HEK293 (cell line): ENCODE data around the gene GUK1.
A peak's percentile ranks its signal among the peaks of the same experiment; 100 is the strongest.

Experiments used
- CTCF ChIA-PET: fragments of 350-600 bp; formaldehyde crosslinking; extraction: SDS; loops from one replicate; lab custom pipeline; 2021; ENCODE audit warnings: antibody characterized with exemption; lab: Yijun Ruan, JAX
- POLR2A ChIA-PET: fragments of 300-600 bp; formaldehyde crosslinking; extraction: SDS; loops from one replicate; lab custom pipeline; 2020; ENCODE audit warnings: antibody characterized with exemption, inconsistent platforms; lab: Yijun Ruan, JAX
- H3K27ac ChIP-seq: fragments of 200-500 bp; sonication (Bioruptor generic); 2 replicates; pipeline ENCODE4 v1.5.1; 2014; ENCODE audit warnings: low read depth, low read length, control low read depth, inconsistent platforms; ENCODE audit errors: extremely low read depth
- H3K36me3 ChIP-seq, 2 experiments: fragments of 200-500 bp in 1 of 2; sonication (Bioruptor generic) in 1 of 2; 1 replicate in 1 of 2; 2 replicates in 1 of 2; pipeline ENCODE4 v1.5.1; 2014 to 2017; ENCODE audit warnings: inconsistent platforms in 2 of 2, low read length in 2 of 2; ENCODE audit not compliant: control insufficient read depth in 2 of 2, insufficient read depth in 1 of 2
- H3K4me1 ChIP-seq: fragments of 200-500 bp; sonication (Bioruptor generic); 2 replicates; pipeline ENCODE4 v1.5.1; 2014; ENCODE audit warnings: mild to moderate bottlenecking, low read length, inconsistent platforms; ENCODE audit not compliant: control insufficient read depth, insufficient read depth
- H3K4me3 ChIP-seq: 2 replicates; pipeline ENCODE4 v1.5.1; 2011; ENCODE audit warnings: low read depth, mild to moderate bottlenecking, control low read depth, low read length, moderate library complexity
- H3K9me3 ChIP-seq: fragments of 200-500 bp; sonication (Bioruptor generic); 2 replicates; pipeline ENCODE4 v1.5.1; 2014; ENCODE audit warnings: low read depth, low read length, inconsistent platforms; ENCODE audit not compliant: control insufficient read depth, insufficient read depth
- BCL11B ChIP-seq: fragments of 450-650 bp; formaldehyde crosslinking; IDR thresholded peaks from 2 replicates; pipeline ENCODE4 v1.5.1; 2016; ENCODE audit warnings: low read depth, missing biosample characterization, missing genetic modification characterization
- EGR2 ChIP-seq: fragments of 450-650 bp; formaldehyde crosslinking; IDR thresholded peaks from 2 replicates; pipeline ENCODE4 v1.5.1; 2016; ENCODE audit warnings: low read depth, missing biosample characterization, missing genetic modification characterization
- ELK4 ChIP-seq: IDR thresholded peaks from 2 replicates; pipeline ENCODE4 v1.6.1; 2011; ENCODE audit warnings: mild to moderate bottlenecking, low read depth, low read length, borderline replicate concordance
- GLIS2 ChIP-seq: fragments of 450-650 bp; formaldehyde crosslinking; IDR thresholded peaks from 2 replicates; pipeline ENCODE4 v1.5.1; 2016; ENCODE audit warnings: missing biosample characterization, missing genetic modification characterization
- HIC1 ChIP-seq: fragments of 450-650 bp; formaldehyde crosslinking; IDR thresholded peaks from 2 replicates; pipeline ENCODE4 v1.5.1; 2016; ENCODE audit warnings: missing biosample characterization, missing genetic modification characterization
- KLF17 ChIP-seq: fragments of 450-650 bp; formaldehyde crosslinking; IDR thresholded peaks from 2 replicates; pipeline ENCODE4 v1.5.1; 2016; ENCODE audit warnings: missing biosample characterization, missing genetic modification characterization
- KLF7 ChIP-seq: fragments of 450-650 bp; formaldehyde crosslinking; IDR thresholded peaks from 2 replicates; pipeline ENCODE4 v1.5.1; 2016; ENCODE audit warnings: missing biosample characterization, missing genetic modification characterization, borderline replicate concordance
- OVOL3 ChIP-seq: fragments of 450-650 bp; formaldehyde crosslinking; IDR thresholded peaks from 2 replicates; pipeline ENCODE4 v1.5.1; 2016; ENCODE audit warnings: missing biosample characterization, missing genetic modification characterization
- SP7 ChIP-seq: fragments of 450-650 bp; formaldehyde crosslinking; IDR thresholded peaks from 2 replicates; pipeline ENCODE4 v1.5.1; 2016; ENCODE audit warnings: missing biosample characterization, missing genetic modification characterization
- ZBTB8A ChIP-seq: fragments of 450-650 bp; formaldehyde crosslinking; IDR thresholded peaks from 2 replicates; pipeline ENCODE4 v1.5.1; 2016; ENCODE audit warnings: missing biosample characterization, missing genetic modification characterization
- ZFHX2 ChIP-seq: fragments of 450-650 bp; formaldehyde crosslinking; conservative IDR thresholded peaks from 2 replicates; pipeline ENCODE4 v1.5.1; 2016; ENCODE audit warnings: missing biosample characterization, missing genetic modification characterization
- ZIC2 ChIP-seq: fragments of 450-650 bp; formaldehyde crosslinking; IDR thresholded peaks from 2 replicates; pipeline ENCODE4 v1.5.1; 2016; ENCODE audit warnings: missing biosample characterization, missing genetic modification characterization
- ZNF133 ChIP-seq: fragments of 450-650 bp; formaldehyde crosslinking; IDR thresholded peaks from 2 replicates; pipeline ENCODE4 v1.5.1; 2016; ENCODE audit warnings: missing biosample characterization, missing genetic modification characterization
- ZNF280C ChIP-seq: fragments of 450-650 bp; formaldehyde crosslinking; IDR thresholded peaks from 2 replicates; pipeline ENCODE4 v1.5.1; 2016; ENCODE audit warnings: missing biosample characterization, missing genetic modification characterization
- ZNF362 ChIP-seq: fragments of 450-650 bp; formaldehyde crosslinking; IDR thresholded peaks from 2 replicates; pipeline ENCODE4 v1.5.1; 2016; ENCODE audit warnings: missing biosample characterization, missing genetic modification characterization
- ZNF433 ChIP-seq: fragments of 450-650 bp; formaldehyde crosslinking; IDR thresholded peaks from 2 replicates; pipeline ENCODE4 v1.5.1; 2016; ENCODE audit warnings: missing biosample characterization, missing genetic modification characterization, low read depth
- ZNF473 ChIP-seq: fragments of 450-650 bp; formaldehyde crosslinking; IDR thresholded peaks from 2 replicates; pipeline ENCODE4 v1.5.1; 2017; ENCODE audit warnings: missing biosample characterization, missing genetic modification characterization
- ZNF488 ChIP-seq: fragments of 450-650 bp; formaldehyde crosslinking; IDR thresholded peaks from 2 replicates; pipeline ENCODE4 v1.5.1; 2016; ENCODE audit warnings: missing biosample characterization, missing genetic modification characterization
- ZNF560 ChIP-seq: fragments of 450-650 bp; formaldehyde crosslinking; IDR thresholded peaks from 2 replicates; pipeline ENCODE4 v1.5.1; 2017; ENCODE audit warnings: missing biosample characterization, missing genetic modification characterization, borderline replicate concordance
- ZNF600 ChIP-seq: fragments of 450-650 bp; formaldehyde crosslinking; IDR thresholded peaks from 2 replicates; pipeline ENCODE4 v1.5.1; 2016; ENCODE audit warnings: missing biosample characterization, missing genetic modification characterization
- ZNF624 ChIP-seq: fragments of 450-650 bp; formaldehyde crosslinking; IDR thresholded peaks from 2 replicates; pipeline ENCODE4 v1.5.1; 2017; ENCODE audit warnings: missing biosample characterization, missing genetic modification characterization
- ZNF768 ChIP-seq: fragments of 450-650 bp; formaldehyde crosslinking; IDR thresholded peaks from 2 replicates; pipeline ENCODE4 v1.5.1; 2018; ENCODE audit warnings: missing biosample characterization, mild to moderate bottlenecking, missing genetic modification characterization

GUK1 gene

GRCh38 chr1:228152918-228153258, 12.8 kb downstream of the GUK1 start (continued):
- TF ChIP-seq ZNF433 (tag by site-specific recombination), result no peak
- no peak for TF ChIP-seq BCL11B (tag by site-specific recombination)
- TF ChIP-seq ZNF768, result no peak
- no peak for TF ChIP-seq ZNF560 (tag by site-specific recombination)
- no peak for TF ChIP-seq KLF7 (tag by site-specific recombination)
- no peak for TF ChIP-seq ZNF473 (tag by site-specific recombination)
- no peak for TF ChIP-seq ZNF362 (tag by site-specific recombination)
- no peak for TF ChIP-seq ELK4
- no peak for TF ChIP-seq ZNF133 (tag by site-specific recombination)
- TF ChIP-seq ZNF488 (tag by site-specific recombination), result no peak
- TF ChIP-seq ZNF280C (tag by site-specific recombination), result no peak

GRCh38 chr1:228154021-228154669, 14.1 kb downstream of the GUK1 start:
- CTCF ChIA-PET, result interaction anchor here (0.6 to 1.1 kb wide), 2 partner anchors 10 to 23 kb away, joined by 3 read pairs; no protein-coding TSS in a partner anchor
- Histone ChIP-seq H3K4me3 (no peak overlapping the region), H3K9me3 (no peaks in the 10 kb centered on the region), H3K36me3 (no peaks in the 10 kb centered on the region), H3K27ac (no peak overlapping the region), H3K4me1 (peaks cover 3% of the 10 kb centered on the region; the same call in 1 of the 2 replicates)
- POLR2A ChIA-PET, result interaction anchor here (0.7 to 9.6 kb wide), 2 partner anchors 10 to 60 kb away, joined by 3 to 82 read pairs; partner anchors contain the start of gene IBA57
- 0 out of 2 replicates have a peak, but pooled peaks have one; percentile 45 for TF ChIP-seq EGR2
- no peak for TF ChIP-seq ZBTB8A

GRCh38 chr1:228154670-228155571, 14.8 kb downstream of the GUK1 start:
- ChIA-PET POLR2A (interaction anchor here (9.6 kb wide), 1 partner anchor 9 kb away, joined by 82 read pairs; the partner anchor contains the start of gene IBA57), CTCF (interaction anchor here (1.1 kb wide), 1 partner anchor 24 kb away, joined by 3 read pairs; no protein-coding TSS in a partner anchor)
- Histone ChIP-seq H3K36me3 (no peaks in the 10 kb centered on the region), H3K4me3 (no peak overlapping the region), H3K4me1 (peaks cover 3% of the 10 kb centered on the region; the same call in 1 of the 2 replicates), H3K27ac (no peak overlapping the region), H3K9me3 (no peaks in the 10 kb centered on the region)
- TF ChIP-seq ZNF624 (tag by site-specific recombination) (no peak), ZNF600 (tag by site-specific recombination) (0 out of 2 replicates have a peak, but pooled peaks have one; percentile 65), ZFHX2 (tag by site-specific recombination) (peak; percentile 72), KLF17 (peak; percentile 93), HIC1 (0 out of 2 replicates have a peak, but pooled peaks have one; percentile 13), OVOL3 (tag by site-specific recombination) (no peak), GLIS2 (tag by site-specific recombination) (peak; percentile 76), EGR2 (peak; percentile 75), ZIC2 (tag by site-specific recombination) (peak; percentile 92), SP7 (tag by site-specific recombination) (peak; percentile 41; the same call in 1 of the 2 replicates)
